ENCODE data around the gene SLC24A4. TPM values are rescaled to one million over a fixed set of nuclear protein-coding genes. Genes with fewer than 3 reads are reported as not detected.

The SLC24A4 gene
- total RNA-seq, 1 donor from 2014 or later, result not detected

DNA sequence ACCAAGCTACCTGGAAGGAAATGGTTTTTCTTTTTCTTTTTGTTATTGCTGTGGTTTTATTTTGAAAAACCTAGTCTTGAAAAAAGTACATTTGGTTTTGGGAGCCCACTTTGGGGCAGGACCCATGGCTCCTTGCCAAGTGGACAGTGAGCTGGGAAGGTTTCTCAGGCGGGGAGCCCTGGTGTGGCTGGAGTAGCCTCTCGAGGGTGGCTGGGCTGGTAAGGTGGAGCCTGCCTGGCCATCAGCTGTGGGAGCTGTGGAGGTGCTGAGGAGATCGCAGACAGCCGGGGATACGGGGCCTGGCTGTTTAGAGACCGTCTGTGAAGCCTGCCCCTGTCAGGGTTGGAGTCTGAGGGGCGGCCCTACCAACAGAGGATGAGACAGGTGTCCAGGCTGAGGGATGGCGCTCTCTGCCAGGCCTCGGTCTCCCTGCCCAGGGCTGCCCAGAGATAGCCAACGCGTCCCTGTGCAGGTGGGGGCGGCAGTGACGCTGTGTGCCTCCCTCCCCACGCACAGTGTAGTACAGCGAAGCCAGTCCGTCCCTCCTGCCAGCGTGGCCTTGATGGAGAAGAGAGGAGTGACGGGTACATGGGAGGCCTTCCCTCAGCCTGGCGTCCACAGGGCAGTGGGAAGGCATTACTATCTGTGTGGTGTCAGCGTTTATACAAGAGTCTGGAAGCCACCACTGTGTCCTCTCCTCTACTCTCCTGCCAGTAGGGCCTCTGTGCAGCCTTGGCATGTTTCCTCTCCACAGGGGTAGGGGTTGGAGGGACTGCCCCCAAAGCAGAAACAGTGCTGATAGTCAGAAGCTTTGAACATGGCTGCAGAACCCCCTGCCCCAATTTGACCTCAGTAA lies 196.5 kb downstream of the SLC24A4 start:
- DNase-seq (ENCODE audit: extremely low spot score, unreplicated experiment), result no peak
- Mint-ChIP-seq H3K4me3 (ENCODE audit: unreplicated experiment) (no peak overlapping the region), H3K27me3 (ENCODE audit: unreplicated experiment) (no peaks in the 10 kb centered on the region), H3K4me1 (ENCODE audit: unreplicated experiment) (peaks cover 16% of the 10 kb centered on the region), H3K9me3 (ENCODE audit: unreplicated experiment) (no peaks in the 10 kb centered on the region), H3K36me3 (ENCODE audit: unreplicated experiment) (peaks cover 3% of the 10 kb centered on the region), H3K27ac (ENCODE audit: unreplicated experiment) (no peak overlapping the region)
- TF ChIP-seq, protein P1, sequence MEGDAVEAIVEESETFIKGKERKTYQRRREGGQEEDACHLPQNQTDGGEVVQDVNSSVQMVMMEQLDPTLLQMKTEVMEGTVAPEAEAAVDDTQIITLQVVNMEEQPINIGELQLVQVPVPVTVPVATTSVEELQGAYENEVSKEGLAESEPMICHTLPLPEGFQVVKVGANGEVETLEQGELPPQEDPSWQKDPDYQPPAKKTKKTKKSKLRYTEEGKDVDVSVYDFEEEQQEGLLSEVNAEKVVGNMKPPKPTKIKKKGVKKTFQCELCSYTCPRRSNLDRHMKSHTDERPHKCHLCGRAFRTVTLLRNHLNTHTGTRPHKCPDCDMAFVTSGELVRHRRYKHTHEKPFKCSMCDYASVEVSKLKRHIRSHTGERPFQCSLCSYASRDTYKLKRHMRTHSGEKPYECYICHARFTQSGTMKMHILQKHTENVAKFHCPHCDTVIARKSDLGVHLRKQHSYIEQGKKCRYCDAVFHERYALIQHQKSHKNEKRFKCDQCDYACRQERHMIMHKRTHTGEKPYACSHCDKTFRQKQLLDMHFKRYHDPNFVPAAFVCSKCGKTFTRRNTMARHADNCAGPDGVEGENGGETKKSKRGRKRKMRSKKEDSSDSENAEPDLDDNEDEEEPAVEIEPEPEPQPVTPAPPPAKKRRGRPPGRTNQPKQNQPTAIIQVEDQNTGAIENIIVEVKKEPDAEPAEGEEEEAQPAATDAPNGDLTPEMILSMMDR (IDR thresholded peaks at IDR 0.05), result no peak

DNA sequence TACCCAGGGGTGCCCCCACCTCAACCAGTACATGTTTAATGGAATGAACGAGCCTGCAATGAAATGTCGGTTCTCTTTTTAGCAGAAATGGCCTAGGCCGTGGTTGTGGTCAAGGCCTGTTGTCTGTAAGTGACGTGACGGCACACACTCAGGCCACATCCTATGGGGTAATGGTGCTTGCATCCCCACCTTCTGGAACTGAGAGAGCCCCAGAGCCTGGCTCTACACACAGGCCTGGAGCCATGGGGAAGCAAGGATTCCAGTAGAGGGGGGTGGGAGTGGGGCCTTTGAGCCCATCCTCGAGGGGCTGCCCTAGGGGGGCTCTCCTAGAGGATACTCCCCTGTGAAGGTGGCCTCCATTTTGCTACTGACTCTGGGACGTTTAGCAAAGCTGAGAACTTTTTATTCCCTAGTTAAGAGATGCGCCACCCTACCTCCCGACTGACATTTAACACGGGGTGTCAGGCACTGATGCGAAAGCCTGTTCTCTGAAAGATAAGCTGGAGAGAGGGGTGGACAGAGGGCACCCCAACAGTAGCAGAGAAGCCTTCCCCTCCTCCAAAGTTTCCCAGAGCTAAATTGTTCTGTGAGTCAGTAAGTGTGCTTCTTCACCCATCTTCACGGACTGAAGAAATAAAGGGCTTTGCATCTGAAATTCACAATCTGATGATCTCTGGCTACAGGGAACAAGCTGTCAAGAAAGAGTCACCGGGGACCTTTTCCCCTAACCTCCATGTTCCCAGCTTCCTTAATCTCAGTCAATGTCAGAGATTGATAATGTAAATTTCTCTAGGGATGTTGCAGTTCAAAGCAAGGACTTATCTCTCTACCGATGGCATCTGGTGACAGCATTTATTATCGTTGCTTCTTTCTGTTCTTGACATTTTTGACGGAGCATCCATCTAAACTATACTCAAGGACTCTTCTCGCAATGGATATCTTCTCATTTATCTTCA lies 197.4 kb downstream of the SLC24A4 start:
- H3K4me1 Mint-ChIP-seq (ENCODE audit: unreplicated experiment), result peaks cover 12% of the 10 kb centered on the region
- no peaks in the 10 kb centered on the region for H3K27me3 Mint-ChIP-seq (ENCODE audit: unreplicated experiment)
- TF ChIP-seq, protein P1 (IDR thresholded peaks at IDR 0.05), result no peak
- H3K27ac Mint-ChIP-seq (ENCODE audit: unreplicated experiment), result no peak overlapping the region
- peaks cover 3% of the 10 kb centered on the region for H3K36me3 Mint-ChIP-seq (ENCODE audit: unreplicated experiment)
- no peaks in the 10 kb centered on the region for H3K9me3 Mint-ChIP-seq (ENCODE audit: unreplicated experiment)
- H3K4me3 Mint-ChIP-seq (ENCODE audit: unreplicated experiment), result no peak overlapping the region
- no peak for DNase-seq (ENCODE audit: extremely low spot score, unreplicated experiment)

DNA sequence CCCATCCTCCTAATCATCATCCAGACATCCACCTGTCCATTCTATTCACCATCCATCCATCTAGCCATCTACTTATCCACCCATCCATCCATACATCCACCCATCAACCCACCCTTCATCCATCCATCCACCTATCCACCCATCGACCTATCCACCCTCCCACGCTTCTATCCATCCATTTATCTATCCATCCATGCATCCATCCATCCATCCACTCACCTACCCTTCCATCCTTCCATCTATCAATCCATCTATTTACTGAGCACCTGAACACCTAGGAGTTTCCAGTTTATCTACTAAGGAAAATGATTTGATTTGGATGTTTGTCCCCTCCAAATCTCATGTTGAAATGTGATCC lies 198.1 kb downstream of the SLC24A4 start:
- no peaks in the 10 kb centered on the region for H3K27me3 Mint-ChIP-seq (ENCODE audit: unreplicated experiment)
- no peak overlapping the region for H3K4me3 Mint-ChIP-seq (ENCODE audit: unreplicated experiment)
- H3K4me1 Mint-ChIP-seq (ENCODE audit: unreplicated experiment), result peaks cover 8% of the 10 kb centered on the region
- peaks cover 3% of the 10 kb centered on the region for H3K36me3 Mint-ChIP-seq (ENCODE audit: unreplicated experiment)
- no peak overlapping the region for H3K27ac Mint-ChIP-seq (ENCODE audit: unreplicated experiment)
- DNase-seq (ENCODE audit: extremely low spot score, unreplicated experiment), result no peak
- no peaks in the 10 kb centered on the region for H3K9me3 Mint-ChIP-seq (ENCODE audit: unreplicated experiment)
- TF ChIP-seq, protein P1 (IDR thresholded peaks at IDR 0.05), result no peak

DNA sequence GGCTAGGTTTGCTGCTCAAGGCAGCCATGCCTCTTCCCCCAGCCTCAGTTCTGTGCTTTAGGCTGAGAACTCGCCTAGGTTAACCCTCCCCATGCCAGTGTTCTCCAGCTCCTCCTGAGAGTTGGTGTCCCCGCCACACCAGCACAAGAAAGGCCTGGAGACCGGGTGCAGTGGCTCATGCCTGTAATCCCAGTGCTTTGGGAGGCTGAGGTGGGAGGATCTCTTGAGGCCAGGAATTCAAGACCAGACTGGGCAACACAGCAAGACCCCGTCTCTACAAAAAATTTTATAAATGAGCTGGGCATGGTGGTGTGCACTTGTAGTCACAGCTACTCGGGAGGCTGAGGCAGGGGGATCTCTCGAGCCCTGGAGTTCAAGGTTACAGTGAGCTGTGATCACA lies 200.8 kb downstream of the SLC24A4 start:
- Mint-ChIP-seq H3K4me3 (ENCODE audit: unreplicated experiment) (no peak overlapping the region), H3K36me3 (ENCODE audit: unreplicated experiment) (no peaks in the 10 kb centered on the region)

More for the DNA sequence above, 200.8 kb downstream of the SLC24A4 start:
- no peak overlapping the region for H3K27ac Mint-ChIP-seq (ENCODE audit: unreplicated experiment)
- no peaks in the 10 kb centered on the region for H3K27me3 Mint-ChIP-seq (ENCODE audit: unreplicated experiment)
- no peaks in the 10 kb centered on the region for H3K9me3 Mint-ChIP-seq (ENCODE audit: unreplicated experiment)
- no peak for DNase-seq (ENCODE audit: extremely low spot score, unreplicated experiment)
- TF ChIP-seq, protein P1 (IDR thresholded peaks at IDR 0.05), result no peak
- peaks cover 4% of the 10 kb centered on the region for H3K4me1 Mint-ChIP-seq (ENCODE audit: unreplicated experiment)
